K562 (cell line): ENCODE measurements around the gene GARRE1. TPM values are rescaled to one million over a fixed set of nuclear protein-coding genes. Genes with fewer than 3 reads are reported as not detected.

Source experiments
- BCLAF1 ChIP-seq, 2 experiments: fragments of 450-650 bp in 1 of 2; IDR thresholded peaks; 2 replicates each; pipeline ENCODE4 v1.6.1; 2011 to 2017; ENCODE audit warnings: low read depth in 2 of 2, antibody characterized with exemption in 1 of 2, borderline replicate concordance in 1 of 2, low read length in 1 of 2, mild to moderate bottlenecking in 1 of 2, mixed read lengths in 1 of 2; ENCODE audit not compliant: control insufficient read depth in 1 of 2
- BMI1 ChIP-seq: fragments of 150-350 bp; IDR thresholded peaks from 2 replicates; pipeline ENCODE4 v1.6.1; 2014; ENCODE audit warnings: low read length
- CEBPB ChIP-seq: fragments of 450-650 bp; IDR thresholded peaks from 2 replicates; pipeline ENCODE4 v1.6.1; 2016; ENCODE audit warnings: missing genetic modification characterization, missing compliant biosample characterization
- RAD21 ChIP-seq, 2 experiments: fragments of 250-450 bp in 1 of 2; fragments of 450-650 bp in 1 of 2; sonication (Bioruptor Pico) in 1 of 2; formaldehyde crosslinking in 1 of 2; IDR thresholded peaks in 1 of 2; conservative IDR thresholded peaks in 1 of 2; 2 replicates each; pipeline versions ENCODE4 v1.4.0 to v1.8.0; 2020 to 2022; ENCODE audit warnings: mild to moderate bottlenecking in 2 of 2, moderate library complexity in 1 of 2
- SMARCA4 ChIP-seq: fragments of 450-650 bp; IDR thresholded peaks from 2 replicates; pipeline ENCODE4 v1.6.1; 2016
- TOE1 ChIP-seq, 2 experiments: fragments of 450-650 bp in 1 of 2; sonication (generic) in 1 of 2; formaldehyde crosslinking in 1 of 2; IDR thresholded peaks; 2 replicates each; pipeline versions ENCODE4 v1.7.1 to v1.8.0; 2016 to 2022; ENCODE audit warnings: borderline replicate concordance in 2 of 2, mild to moderate bottlenecking in 2 of 2, antibody characterized with exemption in 1 of 2, inconsistent platforms in 1 of 2, low read depth in 1 of 2, missing genetic modification reagents in 1 of 2, moderate library complexity in 1 of 2
- UBTF ChIP-seq, 2 experiments: IDR thresholded peaks; 2 replicates each; pipeline ENCODE4 v1.6.1; 2012; ENCODE audit warnings: improper control_type of control experiment in 2 of 2, low read depth in 2 of 2, low read length in 2 of 2, borderline replicate concordance in 1 of 2
- ZNF121 ChIP-seq: sonication (generic); formaldehyde crosslinking; conservative IDR thresholded peaks from 2 replicates; pipeline ENCODE4 v1.8.0; 2022; ENCODE audit warnings: missing genetic modification reagents
- ZNF76 ChIP-seq: fragments of 250-450 bp; sonication (Bioruptor Pico); IDR thresholded peaks from 2 replicates; pipeline ENCODE4 v1.4.0; 2020; ENCODE audit warnings: mild to moderate bottlenecking, moderate library complexity, borderline replicate concordance
- ZNF785 ChIP-seq: fragments of 250-450 bp; sonication (Bioruptor Pico); IDR thresholded peaks from 2 replicates; pipeline ENCODE4 v1.4.0; 2020; ENCODE audit warnings: mild to moderate bottlenecking
- polyA plus RNA-seq, 8 experiments: library from polyadenylated mRNA; depleted of rRNA in 4 of 8; stranded (reverse) in 5 of 8; unstranded in 3 of 8; fragments of >200 nt; fragmentation: Nextera tagmentation in 2 of 8; fragmentation: Illumina TruSeq in 1 of 8; extraction: Ambion mirVana in 2 of 8; extraction: Trizol in 1 of 8; gene quantifications; 2 replicates each; pipeline versions ENCODE4 v1.2.1 to v1.2.3, GENCODE V29; 2011 to 2014; ENCODE audit warnings: inconsistent platforms in 1 of 8, missing spikeins in 1 of 8
- total RNA-seq, 7 experiments: library from RNA; depleted of rRNA in 6 of 7; stranded (reverse); fragments of >200 nt in 6 of 7; fragmentation: Illumina TruSeq in 2 of 7; extraction: Trizol in 2 of 7; gene quantifications; 2 replicates each; pipeline versions ENCODE4 v1.2.1 to v1.2.3, GENCODE V29; 2011 to 2021; ENCODE audit warnings: low replicate concordance in 1 of 7

The GARRE1 gene
- total and polyA plus RNA-seq, 9 of the 15 experiments (the other 6 are each of a cell fraction or from before 2014, with no cell fraction given) = 1.6 to 12.8 (median 7.5) TPM

GRCh38 chr19:34213283-34213682, 41.1 kb upstream of the GARRE1 start (continued):
- TF ChIP-seq ZNF121 (CRISPR knock-in tag) (no peak), TOE1 (IDR thresholded peaks at IDR 0.05; ENCODE audit: borderline replicate concordance) (no peak), TOE1 (CRISPR knock-in tag; IDR thresholded peaks at IDR 0.05; ENCODE audit: borderline replicate concordance, low read depth) (no peak), RAD21 (CRISPR knock-in tag; conservative IDR thresholded peaks at IDR 0.05 in 1 of 2, IDR thresholded peaks at IDR 0.05 in 1 of 2) (no peak), BCLAF1 (IDR thresholded peaks at IDR 0.05; ENCODE audit: borderline replicate concordance in 1 of 2, control insufficient read depth in 1 of 2, low read depth in 2 of 2, low read length in 1 of 2) (no peak), ZNF785 (CRISPR knock-in tag) (no peak), BMI1 (no peak), CEBPB (tag) (no peak), UBTF (IDR thresholded peaks at IDR 0.05; ENCODE audit: borderline replicate concordance in 1 of 2, low read depth in 2 of 2, low read length in 2 of 2) (no peak), SMARCA4 (no peak), ZNF76 (no peak)
